Lower leg skin (tissue), 4 donors: ENCODE results near the gene KCNMA1. TPM values are rescaled to one million over a fixed set of nuclear protein-coding genes. Genes with fewer than 3 reads are reported as not detected.
A peak's percentile ranks its signal among the peaks of the same experiment; 100 is the strongest.
"Not testable (repeated sequence)": the region's sequence is repeated elsewhere in the genome, so short reads cannot be mapped to it uniquely, and the experiment has no call there.

ENCODE experiments used
- DNase-seq, 2 donors: peaks; one replicate each; pipeline ENCODE4 v3.0.0-alpha.2; 2019; ENCODE audit warnings: low spot score in 2 of 2
- H3K4me3 ChIP-seq: fragments of 200-600 bp; sonication (generic); 2 replicates; pipeline ENCODE4 v1.5.1; 2017; ENCODE audit warnings: mild to moderate bottlenecking, low read depth; ENCODE audit not compliant: poor library complexity, severe bottlenecking
- CTCF ChIP-seq, 3 donors: fragments of 450-650 bp; IDR thresholded peaks; one replicate each; pipeline ENCODE4 v1.5.1; 2016; ENCODE audit warnings: antibody characterized with exemption in 3 of 3, mild to moderate bottlenecking in 3 of 3, moderate library complexity in 2 of 3
- POLR2A ChIP-seq, 2 donors: fragments of 450-650 bp; IDR thresholded peaks; one replicate each; pipeline ENCODE4 v1.6.1; 2016 to 2017; ENCODE audit warnings: antibody characterized with exemption in 2 of 2, mild to moderate bottlenecking in 1 of 2, moderate library complexity in 1 of 2
- WGBS, 2 donors: methylation state at CpG; one replicate each; pipeline ENCODE4 v1.1.5; 2018; 5-methylcytosine and 5-hydroxymethylcytosine counted together
- intact Hi-C: fragments of 100-400 bp; cut with DNase I; formaldehyde crosslinking; loops from one replicate; pipeline ENCODE4 v1.15.0; 2023; ENCODE audit warnings: low total_unique reads
- total RNA-seq, 4 donors: library from RNA; depleted of rRNA; stranded (reverse); fragments of >200 nt; gene quantifications; one replicate each; pipeline ENCODE4 v1.1.0, GENCODE V29; 2016

Gene KCNMA1
- total RNA-seq, 4 donors from 2014 or later: 4.1 to 9.9 (median 6.5) TPM

- intact Hi-C loops: no loop called here
- H3K4me3 ChIP-seq: no peak overlapping the region
- TF ChIP-seq POLR2A (IDR thresholded peaks at IDR 0.05): no peak
- no peak for TF ChIP-seq CTCF (IDR thresholded peaks at IDR 0.05)
- peak in 1 of 2 donors; percentile 40 for DNase-seq
- 54 to 65% methylated on average over 5 of the region's 5 CpGs for WGBS, 2 donors
Observed at GRCh38 chr10:77592946-77593636, 44.5 kb downstream of the KCNMA1 start.

- no peak overlapping the region for H3K4me3 ChIP-seq
- 79 to 80% methylated on average over 4 of the region's 4 CpGs for WGBS, 2 donors
- TF ChIP-seq CTCF (IDR thresholded peaks at IDR 0.05): no peak
- no peak for TF ChIP-seq POLR2A (IDR thresholded peaks at IDR 0.05)
- DNase-seq: no peak
- intact Hi-C loops: no loop called here
Observed at GRCh38 chr10:77592510-77592909, 45.1 kb downstream of the KCNMA1 start.

GRCh38 chr10:77591238-77591880 lies 46.2 kb downstream of the KCNMA1 start:
- no peak for DNase-seq
- no peak overlapping the region for H3K4me3 ChIP-seq
- intact Hi-C loops: no loop called here
- TF ChIP-seq POLR2A (IDR thresholded peaks at IDR 0.05) (no peak), CTCF (IDR thresholded peaks at IDR 0.05) (no peak)
- WGBS, 2 donors: 90 to 93% methylated on average over 3 of the region's 3 CpGs

GRCh38 chr10:77590344-77591237 lies 47.0 kb downstream of the KCNMA1 start:
- no peak for DNase-seq
- no peak overlapping the region for H3K4me3 ChIP-seq
- intact Hi-C loops: no loop called here
- no peak for TF ChIP-seq POLR2A (IDR thresholded peaks at IDR 0.05)
- TF ChIP-seq CTCF (IDR thresholded peaks at IDR 0.05): no peak
- WGBS, 2 donors: 93 to 94% methylated on average over 25 to 32 of the region's 32 CpGs

GRCh38 chr10:77589703-77590102 lies 47.9 kb downstream of the KCNMA1 start:
- DNase-seq, H3K4me3 ChIP-seq, intact Hi-C loops: not testable (repeated sequence)
- 94 to 98% methylated on average over 8 of the region's 8 CpGs for WGBS, 2 donors

- no peak overlapping the region for H3K4me3 ChIP-seq
- TF ChIP-seq POLR2A (IDR thresholded peaks at IDR 0.05): no peak
- TF ChIP-seq CTCF (IDR thresholded peaks at IDR 0.05): no peak
- intact Hi-C loops: no loop called here
- 89 to 91% methylated on average over 7 of the region's 7 CpGs for WGBS, 2 donors
- DNase-seq: no peak
Observed at GRCh38 chr10:77588886-77589285, 48.7 kb downstream of the KCNMA1 start.
